Keratinocyte (primary cell): ENCODE results near the gene PIANP. TPM values are rescaled to one million over a fixed set of nuclear protein-coding genes. Genes with fewer than 3 reads are reported as not detected.

Source experiments
- DNase-seq: peaks from one replicate; pipeline ENCODE4 v3.0.0-alpha.2; 2011; ENCODE audit warnings: low read depth, missing footprints, low spot score
- FAIRE-seq: peaks from 2 replicates; lab custom pipeline; 2011; peaks lifted over from hg19 to GRCh38; lab: Jason Lieb, UNC
- H2AFZ ChIP-seq: 2 replicates; pipeline ENCODE4 v1.6.0; 2012; ENCODE audit warnings: low read length, control low read depth, inconsistent platforms; ENCODE audit not compliant: control insufficient read depth
- H3K27ac ChIP-seq: 2 replicates; pipeline ENCODE4 v1.5.1; 2011; ENCODE audit warnings: low read length; ENCODE audit not compliant: control insufficient read depth, insufficient read depth
- H3K27me3 ChIP-seq: 3 replicates; pipeline ENCODE4 v1.6.0; 2011; ENCODE audit warnings: low read length; ENCODE audit not compliant: control insufficient read depth, insufficient read depth; ENCODE audit errors: extremely low read depth
- H3K36me3 ChIP-seq, 2 experiments: 2 replicates in 1 of 2; 3 replicates in 1 of 2; pipeline ENCODE4 v1.5.1; 2011; ENCODE audit warnings: low read length in 2 of 2, mild to moderate bottlenecking in 1 of 2; ENCODE audit not compliant: control insufficient read depth in 2 of 2, insufficient read depth in 2 of 2; ENCODE audit errors: extremely low read depth in 1 of 2
- H3K4me1 ChIP-seq: 3 replicates; pipeline ENCODE4 v1.5.1; 2011; ENCODE audit warnings: low read length; ENCODE audit not compliant: control insufficient read depth, insufficient read depth; ENCODE audit errors: extremely low read depth
- H3K4me2 ChIP-seq: 3 replicates; pipeline ENCODE4 v1.6.0; 2011; ENCODE audit warnings: low read depth, low read length; ENCODE audit not compliant: control insufficient read depth, insufficient read depth; ENCODE audit errors: extremely low read depth
- H3K4me3 ChIP-seq, 3 experiments: fragments of 200-600 bp in 1 of 3; sonication (generic) in 1 of 3; 2 replicates in 2 of 3; 3 replicates in 1 of 3; pipeline ENCODE4 v1.5.1; 2011 to 2016; ENCODE audit warnings: low read length in 3 of 3, mild to moderate bottlenecking in 3 of 3, control low read depth in 2 of 3, inconsistent platforms in 1 of 3, low read depth in 1 of 3, mixed read lengths in 1 of 3, mixed run types in 1 of 3, moderate library complexity in 1 of 3; ENCODE audit not compliant: control insufficient read depth in 2 of 3, insufficient read depth in 2 of 3; ENCODE audit errors: extremely low read depth in 1 of 3
- H3K79me2 ChIP-seq: 2 replicates; pipeline ENCODE4 v1.6.0; 2012; ENCODE audit warnings: low read length; ENCODE audit not compliant: control insufficient read depth, insufficient read depth
- H3K9ac ChIP-seq: 3 replicates; pipeline ENCODE4 v1.6.0; 2011; ENCODE audit warnings: low read length; ENCODE audit not compliant: control insufficient read depth, insufficient read depth; ENCODE audit errors: extremely low read depth
- H3K9me1 ChIP-seq: 3 replicates; pipeline ENCODE4 v1.6.0; 2011; ENCODE audit warnings: low read length; ENCODE audit not compliant: control insufficient read depth, insufficient read depth; ENCODE audit errors: extremely low read depth
- H3K9me3 ChIP-seq: 2 replicates; pipeline ENCODE4 v1.5.1; 2012; ENCODE audit warnings: low read depth, low read length; ENCODE audit not compliant: control insufficient read depth
- H4K20me1 ChIP-seq: 3 replicates; pipeline ENCODE4 v1.6.0; 2011; ENCODE audit warnings: low read length; ENCODE audit not compliant: control insufficient read depth, insufficient read depth; ENCODE audit errors: extremely low read depth
- CTCF ChIP-seq, 3 experiments: IDR thresholded peaks in 1 of 3; conservative IDR thresholded peaks in 1 of 3; optimal IDR thresholded peaks in 1 of 3; 2 replicates in 2 of 3; 3 replicates in 1 of 3; pipeline versions ENCODE3 to v1.5.1; 2011; ENCODE audit warnings: low read length in 3 of 3, mild to moderate bottlenecking in 3 of 3, moderate library complexity in 2 of 3, control low read depth in 1 of 3, inconsistent platforms in 1 of 3; ENCODE audit not compliant: insufficient read depth in 2 of 3; ENCODE audit errors: extremely low read depth in 1 of 3
- EZH2 ChIP-seq: IDR thresholded peaks from one replicate; pipeline ENCODE4 v1.6.1; 2012; ENCODE audit warnings: inconsistent platforms, mild to moderate bottlenecking, low read length, moderate library complexity
- dilution Hi-C: fragments of 300-500 bp; cut with MboI; formaldehyde crosslinking; loops from one replicate; pipeline ENCODE4 v1.7.0; 2020; ENCODE audit warnings: low sequenced_read_pairs; ENCODE audit not compliant: extremely low pct_ligation_motif_present
- polyA plus RNA-seq, 5 experiments: library from polyadenylated mRNA; depleted of rRNA in 3 of 5; stranded (reverse) in 3 of 5; stranded (forward) in 1 of 5; unstranded in 1 of 5; fragments of >200 nt; gene quantifications; 1 replicate in 1 of 5; 2 replicates in 3 of 5; 3 replicates in 1 of 5; pipeline versions ENCODE4 v1.2.1 to v1.2.3, GENCODE V29; 2011 to 2012; ENCODE audit warnings: missing spikeins in 2 of 5, low read depth in 1 of 5, low replicate concordance in 1 of 5

PIANP gene
- polyA plus RNA-seq, 1 donor (not counting 4 experiments of a cell fraction or from before 2014, with no cell fraction given) = not detected

GRCh38 chr12:6735448-6736191 lies 35.0 kb upstream of the PIANP start:
- H3K4me2 ChIP-seq = peak overlapping the region; percentile 11
- no peaks in the 10 kb centered on the region for H3K9me3 ChIP-seq
- H3K27ac ChIP-seq = peak overlapping the region; percentile 0
- H3K36me3 ChIP-seq = peaks cover 7 to 14% of the 10 kb centered on the region in 2 experiments
- dilution Hi-C loops = no loop called here
- H3K9me1 ChIP-seq = no peaks in the 10 kb centered on the region
- H4K20me1 ChIP-seq = no peaks in the 10 kb centered on the region
- H3K9ac ChIP-seq = no peak overlapping the region
- peak; percentile 96 for DNase-seq
- H3K79me2 ChIP-seq = no peaks in the 10 kb centered on the region
- no peaks in the 10 kb centered on the region for H3K27me3 ChIP-seq
- H3K4me3 ChIP-seq = no peak overlapping the region
- peak; percentile 95 for FAIRE-seq
- H3K4me1 ChIP-seq = peaks cover 9% of the 10 kb centered on the region
- no peak overlapping the region for H2AFZ ChIP-seq
- peak; percentile 79 to 90 (median 88) for TF ChIP-seq CTCF (optimal IDR thresholded peaks at IDR 0.05 in 1 of 3, IDR thresholded peaks at IDR 0.05 in 1 of 3, conservative IDR thresholded peaks at IDR 0.05 in 1 of 3; ENCODE audit: extremely low read depth in 1 of 3, insufficient read depth in 2 of 3, low read length in 3 of 3)
- no peak for TF ChIP-seq EZH2

GRCh38 chr12:6734506-6735387 lies 34.1 kb upstream of the PIANP start:
- no peaks in the 10 kb centered on the region for H4K20me1 ChIP-seq
- DNase-seq (no peak), FAIRE-seq (peak; percentile 17)
- no peaks in the 10 kb centered on the region for H3K79me2 ChIP-seq
- no peak for TF ChIP-seq CTCF (optimal IDR thresholded peaks at IDR 0.05 in 1 of 3, IDR thresholded peaks at IDR 0.05 in 1 of 3, conservative IDR thresholded peaks at IDR 0.05 in 1 of 3; ENCODE audit: extremely low read depth in 1 of 3, insufficient read depth in 2 of 3, low read length in 3 of 3)
- no peak for TF ChIP-seq EZH2
- H3K4me1 ChIP-seq = peaks cover 9% of the 10 kb centered on the region
- H3K9me3 ChIP-seq = no peaks in the 10 kb centered on the region
- no peak overlapping the region for H3K27ac ChIP-seq
- H2AFZ ChIP-seq = no peak overlapping the region
- no peak overlapping the region for H3K4me2 ChIP-seq
- no peak overlapping the region for H3K9ac ChIP-seq
- no peaks in the 10 kb centered on the region for H3K9me1 ChIP-seq
- H3K27me3 ChIP-seq = no peaks in the 10 kb centered on the region
- dilution Hi-C loops = no loop called here
- H3K36me3 ChIP-seq = peaks cover 8 to 23% of the 10 kb centered on the region in 2 experiments
- H3K4me3 ChIP-seq = no peak overlapping the region
